SIG-M5 treated with dmso at 0.1 percent for 504 hours (cell line): ENCODE results near the gene RASSF8.

Experiments
- DNase-seq: peaks from one replicate; lab custom pipeline; 2025; ENCODE audit not compliant: unreplicated experiment; lab: John Stamatoyannopoulos, UW

The RASSF8 gene

GRCh38 chr12:25992026-25992782 is 33.7 kb downstream of the RASSF8 start:
- no peak for DNase-seq

GRCh38 chr12:25993901-25994651 is 35.6 kb downstream of the RASSF8 start:
- no peak for DNase-seq

GRCh38 chr12:25994901-25995625 is 36.6 kb downstream of the RASSF8 start:
- no peak for DNase-seq

GRCh38 chr12:25995906-25996305 is 37.4 kb downstream of the RASSF8 start:
- no peak for DNase-seq

- no peak for DNase-seq
These were observed 38.2 kb downstream of the RASSF8 start for GRCh38 chr12:25996677-25997076.

GRCh38 chr12:25997201-25997963 is 38.9 kb downstream of the RASSF8 start:
- DNase-seq, result no peak

- no peak for DNase-seq
These were observed 42.4 kb downstream of the RASSF8 start for GRCh38 chr12:26000898-26001297.

- no peak for DNase-seq
These were observed 43.0 kb downstream of the RASSF8 start for GRCh38 chr12:26001530-26001929.

- no peak for DNase-seq
These were observed 44.6 kb downstream of the RASSF8 start for GRCh38 chr12:26003065-26003464.

GRCh38 chr12:26007566-26007965 is 49.1 kb downstream of the RASSF8 start:
- DNase-seq, result no peak

- no peak for DNase-seq
These were observed 51.1 kb downstream of the RASSF8 start for GRCh38 chr12:26009593-26009992.

- no peak for DNase-seq
These were observed 51.9 kb downstream of the RASSF8 start for GRCh38 chr12:26010293-26010821.

- DNase-seq, result no peak
These were observed 52.6 kb downstream of the RASSF8 start for GRCh38 chr12:26011099-26011498.

GRCh38 chr12:26014085-26014484 is 55.6 kb downstream of the RASSF8 start:
- DNase-seq, result no peak

GRCh38 chr12:26016516-26016915 is 58.0 kb downstream of the RASSF8 start:
- no peak for DNase-seq

- DNase-seq, result peak; percentile 25
These were observed 59.2 kb downstream of the RASSF8 start for GRCh38 chr12:26017484-26018211.

GRCh38 chr12:26018926-26019325 is 60.4 kb downstream of the RASSF8 start:
- DNase-seq, result no peak

GRCh38 chr12:26021534-26021933 is 63.1 kb downstream of the RASSF8 start:
- no peak for DNase-seq

- DNase-seq, result no peak
These were observed 63.6 kb downstream of the RASSF8 start for GRCh38 chr12:26022043-26022442.

- DNase-seq, result no peak
These were observed 68.2 kb downstream of the RASSF8 start for GRCh38 chr12:26026713-26027112.
